HepG2 (cell line): ENCODE measurements around the gene DNAJC4. TPM values are rescaled to one million over a fixed set of nuclear protein-coding genes. Genes with fewer than 3 reads are reported as not detected.

Experiments
- ARHGAP35 ChIP-seq: sonication (generic); formaldehyde crosslinking; IDR thresholded peaks from 2 replicates; pipeline ENCODE4 v1.9.0; 2022; ENCODE audit warnings: mild to moderate bottlenecking, inconsistent platforms, moderate library complexity, missing genetic modification reagents, borderline replicate concordance
- ATM ChIP-seq: fragments of 450-650 bp; IDR thresholded peaks from 2 replicates; pipeline ENCODE4 v1.7.1; 2017; ENCODE audit warnings: mild to moderate bottlenecking, borderline replicate concordance
- ELF3 ChIP-seq: IDR thresholded peaks from 2 replicates; pipeline ENCODE4 v1.6.1; 2016; ENCODE audit warnings: missing genetic modification reagents, missing compliant biosample characterization
- GPN1 ChIP-seq: sonication (generic); formaldehyde crosslinking; IDR thresholded peaks from 2 replicates; pipeline ENCODE4 v1.5.1; 2020; ENCODE audit warnings: missing genetic modification reagents, borderline replicate concordance
- HINFP ChIP-seq: sonication (generic); formaldehyde crosslinking; IDR thresholded peaks from 2 replicates; pipeline ENCODE4 v1.4.0; 2020; ENCODE audit warnings: low read depth, mild to moderate bottlenecking, missing genetic modification reagents
- HNF4G ChIP-seq, 2 experiments: sonication (generic) in 1 of 2; formaldehyde crosslinking in 1 of 2; IDR thresholded peaks; 2 replicates each; pipeline versions ENCODE4 v1.4.0 to v1.6.1; 2011 to 2020; ENCODE audit warnings: borderline replicate concordance in 2 of 2, low read depth in 2 of 2, mild to moderate bottlenecking in 2 of 2, low read length in 1 of 2, missing genetic modification reagents in 1 of 2, moderate library complexity in 1 of 2
- MATR3 ChIP-seq: sonication (generic); formaldehyde crosslinking; IDR thresholded peaks from 2 replicates; pipeline ENCODE4 v1.4.0; 2020; ENCODE audit warnings: missing genetic modification reagents
- MZF1 ChIP-seq: sonication (generic); formaldehyde crosslinking; IDR thresholded peaks from 2 replicates; pipeline ENCODE4 v1.8.1; 2023; ENCODE audit warnings: mild to moderate bottlenecking, missing genetic modification reagents, borderline replicate concordance
- NFIB ChIP-seq: sonication (generic); formaldehyde crosslinking; IDR thresholded peaks from 2 replicates; pipeline ENCODE4 v1.9.0; 2021; ENCODE audit warnings: missing genetic modification reagents, mild to moderate bottlenecking, borderline replicate concordance
- NR1H2 ChIP-seq: sonication (generic); formaldehyde crosslinking; IDR thresholded peaks from 2 replicates; pipeline ENCODE4 v1.8.1; 2022; ENCODE audit warnings: low read depth, missing genetic modification reagents, borderline replicate concordance
- PAWR ChIP-seq: sonication (generic); formaldehyde crosslinking; IDR thresholded peaks from 2 replicates; pipeline ENCODE4 v1.4.0; 2020; ENCODE audit warnings: missing genetic modification reagents, mild to moderate bottlenecking, borderline replicate concordance
- SIN3B ChIP-seq: fragments of 150-350 bp; IDR thresholded peaks from 2 replicates; pipeline ENCODE4 v1.6.1; 2014; ENCODE audit warnings: low read length
- STAG1 ChIP-seq: sonication (generic); formaldehyde crosslinking; IDR thresholded peaks from 2 replicates; pipeline ENCODE4 v1.4.0; 2020; ENCODE audit warnings: missing genetic modification reagents
- U2AF1 ChIP-seq: fragments of 200-400 bp; formaldehyde crosslinking; optimal IDR thresholded peaks from 2 replicates; pipeline ENCODE3; 2017; ENCODE audit warnings: mild to moderate bottlenecking, low read depth, low read length
- WIZ ChIP-seq: sonication (generic); formaldehyde crosslinking; IDR thresholded peaks from 2 replicates; pipeline ENCODE4 v1.5.1; 2020; ENCODE audit warnings: mild to moderate bottlenecking, missing genetic modification reagents
- YEATS4 ChIP-seq: sonication (generic); formaldehyde crosslinking; IDR thresholded peaks from 2 replicates; pipeline ENCODE4 v1.4.0; 2020; ENCODE audit warnings: missing genetic modification reagents, borderline replicate concordance
- ZBTB2 ChIP-seq: sonication (generic); formaldehyde crosslinking; IDR thresholded peaks from 2 replicates; pipeline ENCODE4 v1.8.0; 2022; ENCODE audit warnings: low read depth, missing genetic modification reagents
- ZBTB21 ChIP-seq: sonication (generic); formaldehyde crosslinking; IDR thresholded peaks from 2 replicates; pipeline ENCODE4 v1.4.0; 2020; ENCODE audit warnings: missing genetic modification reagents
- ZC3H4 ChIP-seq: sonication (generic); formaldehyde crosslinking; IDR thresholded peaks from 2 replicates; pipeline ENCODE4 v1.4.0; 2020; ENCODE audit warnings: missing genetic modification reagents, borderline replicate concordance
- ZKSCAN5 ChIP-seq: sonication (generic); formaldehyde crosslinking; IDR thresholded peaks from 2 replicates; pipeline ENCODE4 v1.5.1; 2020; ENCODE audit warnings: mild to moderate bottlenecking, missing genetic modification reagents
- ZNF589 ChIP-seq: sonication (generic); formaldehyde crosslinking; conservative IDR thresholded peaks from 2 replicates; pipeline ENCODE4 v1.8.0; 2022; ENCODE audit warnings: mild to moderate bottlenecking, moderate library complexity, missing genetic modification reagents
- ZNF619 ChIP-seq: sonication (generic); formaldehyde crosslinking; IDR thresholded peaks from 2 replicates; pipeline ENCODE4 v1.4.0; 2020; ENCODE audit warnings: mild to moderate bottlenecking, missing genetic modification reagents
- ZNF639 ChIP-seq: conservative IDR thresholded peaks from 2 replicates; pipeline ENCODE4 v1.6.1; 2018; ENCODE audit warnings: missing genetic modification reagents
- ZNF672 ChIP-seq: sonication (generic); formaldehyde crosslinking; IDR thresholded peaks from 2 replicates; pipeline ENCODE4 v1.8.1; 2022; ENCODE audit warnings: missing genetic modification reagents
- polyA plus RNA-seq, 8 experiments: library from polyadenylated mRNA; depleted of rRNA in 3 of 8; stranded (reverse) in 7 of 8; unstranded in 1 of 8; fragments of >200 nt; fragmentation: Illumina TruSeq in 4 of 8; extraction: Trizol in 4 of 8; gene quantifications; 2 replicates each; pipeline versions ENCODE4 v1.2.1 to v1.2.3, GENCODE V29; 2011 to 2016; ENCODE audit warnings: low read depth in 4 of 8, missing spikeins in 1 of 8, mixed read lengths in 1 of 8; ENCODE audit not compliant: insufficient read depth in 1 of 8
- total RNA-seq, 5 experiments: library from RNA; depleted of rRNA; stranded (reverse); fragments of >200 nt; fragmentation: Illumina TruSeq; extraction: Trizol; gene quantifications; 2 replicates each; pipeline ENCODE4 v1.2.3, GENCODE V29; 2016; ENCODE audit warnings: low read depth in 1 of 5
- TF ChIP-seq, protein P1 (sequence below): IDR thresholded peaks from 2 replicates; pipeline ENCODE4 v1.6.1; 2018; ENCODE audit warnings: missing genetic modification reagents, mild to moderate bottlenecking, missing compliant biosample characterization

DNAJC4 gene
- total and polyA plus RNA-seq, 2 of the 13 experiments (the other 11 are each of a cell fraction or from before 2014, with no cell fraction given) = 10.3 to 60.8 TPM

GRCh38 chr11:64269540-64270220 lies 39.3 kb downstream of the DNAJC4 start (continued):
- TF ChIP-seq HINFP (CRISPR knock-in tag) = no peak
- no peak for TF ChIP-seq WIZ (CRISPR knock-in tag)
- no peak for TF ChIP-seq PAWR
- no peak for TF ChIP-seq ATM
- TF ChIP-seq STAG1 (CRISPR knock-in tag) = no peak; the same call in 1 of the 2 replicates
- 0 out of 2 replicates have a peak, but pooled peaks have one; percentile 29 for TF ChIP-seq ARHGAP35 (CRISPR knock-in tag)
- no peak for TF ChIP-seq GPN1 (CRISPR knock-in tag)
- no peak for TF ChIP-seq ZNF672 (CRISPR knock-in tag)
- TF ChIP-seq, protein P1, sequence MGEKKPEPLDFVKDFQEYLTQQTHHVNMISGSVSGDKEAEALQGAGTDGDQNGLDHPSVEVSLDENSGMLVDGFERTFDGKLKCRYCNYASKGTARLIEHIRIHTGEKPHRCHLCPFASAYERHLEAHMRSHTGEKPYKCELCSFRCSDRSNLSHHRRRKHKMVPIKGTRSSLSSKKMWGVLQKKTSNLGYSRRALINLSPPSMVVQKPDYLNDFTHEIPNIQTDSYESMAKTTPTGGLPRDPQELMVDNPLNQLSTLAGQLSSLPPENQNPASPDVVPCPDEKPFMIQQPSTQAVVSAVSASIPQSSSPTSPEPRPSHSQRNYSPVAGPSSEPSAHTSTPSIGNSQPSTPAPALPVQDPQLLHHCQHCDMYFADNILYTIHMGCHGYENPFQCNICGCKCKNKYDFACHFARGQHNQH = no peak
- TF ChIP-seq NFIB (CRISPR knock-in tag) = no peak
- peak; percentile 75 for TF ChIP-seq HNF4G (IDR thresholded peaks at IDR 0.05; ENCODE audit: borderline replicate concordance, low read depth, low read length)
- no peak for TF ChIP-seq HNF4G (CRISPR knock-in tag; IDR thresholded peaks at IDR 0.05; ENCODE audit: borderline replicate concordance, low read depth)
- no peak for TF ChIP-seq MATR3 (CRISPR knock-in tag)
- TF ChIP-seq YEATS4 = 0 out of 2 replicates have a peak, but pooled peaks have one; percentile 4
- TF ChIP-seq MZF1 (CRISPR knock-in tag) = no peak
- TF ChIP-seq ZNF639 (CRISPR knock-in tag) = peak; percentile 92
- no peak for TF ChIP-seq ZBTB21 (CRISPR knock-in tag)
- peak; percentile 46 for TF ChIP-seq U2AF1
- no peak for TF ChIP-seq ZNF589
- TF ChIP-seq SIN3B = no peak
- peak; percentile 52; the same call in 1 of the 2 replicates for TF ChIP-seq ELF3 (CRISPR knock-in tag)
- no peak for TF ChIP-seq NR1H2 (CRISPR knock-in tag)
- peak; percentile 73; the same call in 1 of the 2 replicates for TF ChIP-seq ZBTB2 (CRISPR knock-in tag)
- no peak for TF ChIP-seq ZKSCAN5
- no peak for TF ChIP-seq ZC3H4 (CRISPR knock-in tag)
- no peak; the same call in 1 of the 2 replicates for TF ChIP-seq ZNF619 (CRISPR knock-in tag)
